DMS 273 (cell line): Measurements from ENCODE around the gene RNF11.

Source experiments
- DNase-seq: peaks from one replicate; lab custom pipeline; 2025; ENCODE audit not compliant: unreplicated experiment; lab: John Stamatoyannopoulos, UW

Gene RNF11

DNA sequence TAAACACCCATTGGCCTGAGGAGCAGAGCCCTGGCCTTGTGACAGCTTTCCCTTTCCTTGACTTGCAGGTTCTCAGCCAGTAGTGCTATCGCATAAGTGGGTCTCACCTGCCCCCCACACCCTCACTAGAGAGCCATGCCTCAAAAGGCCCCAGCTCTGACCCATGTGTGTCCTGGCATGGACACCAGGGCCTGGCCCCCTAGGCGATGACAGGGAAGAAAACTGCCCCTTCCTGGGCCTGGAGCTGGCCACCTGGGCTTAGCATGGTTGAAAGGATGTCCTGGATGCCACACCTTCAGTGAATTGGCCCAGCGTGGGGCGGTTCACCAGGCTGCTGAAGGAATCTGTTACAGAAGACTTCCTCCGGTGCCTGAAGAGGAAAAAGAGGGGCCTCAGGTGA is 75.8 kb downstream of the RNF11 start:
- no peak for DNase-seq

DNA sequence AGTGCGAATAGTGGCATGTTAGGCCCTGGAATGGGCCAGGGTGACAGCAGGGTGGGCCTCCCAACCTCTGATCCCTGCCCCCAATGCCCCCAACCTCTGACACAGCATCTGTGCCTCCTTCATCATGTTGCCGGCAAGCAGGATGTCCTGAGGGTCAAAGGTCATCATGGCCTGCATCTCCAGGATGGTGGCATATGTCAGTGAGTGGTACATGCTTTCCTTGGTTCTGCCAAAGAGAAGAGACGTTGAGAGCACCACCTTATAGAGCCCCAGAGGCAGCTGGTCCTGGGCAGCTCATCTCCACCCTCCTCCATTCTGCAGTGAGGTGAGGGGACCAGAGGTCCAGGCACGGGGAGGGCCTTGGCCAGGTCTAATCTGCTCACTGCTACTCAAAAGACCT is 76.6 kb downstream of the RNF11 start:
- DNase-seq = no peak

DNA sequence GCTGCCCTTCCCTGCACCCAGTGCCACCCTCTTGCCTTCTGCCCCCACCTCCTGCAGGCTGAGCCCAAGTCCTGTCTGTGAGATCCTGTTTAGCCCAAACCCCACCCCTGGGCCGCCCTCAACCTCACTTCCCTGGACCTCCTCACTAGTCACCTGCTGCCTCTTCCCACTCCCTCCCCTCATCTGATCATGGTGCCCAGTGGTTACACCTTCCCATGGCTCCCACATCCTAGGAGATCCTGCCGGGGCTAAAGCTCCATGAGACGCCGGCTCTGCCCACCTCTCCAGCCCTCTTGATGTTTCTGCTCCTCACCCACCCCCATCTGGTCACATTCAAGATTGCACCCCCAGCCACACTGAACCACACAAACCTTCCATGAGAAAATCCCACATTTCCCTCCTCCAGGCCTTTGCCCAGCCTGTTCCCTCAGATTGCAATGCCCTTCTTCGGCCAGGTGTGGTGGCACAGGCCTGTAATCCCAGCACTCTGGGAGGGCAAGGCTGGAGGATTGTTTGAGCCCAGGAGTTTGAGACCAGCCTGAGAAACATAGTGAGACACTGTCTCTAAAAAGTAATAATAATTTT is 77.3 kb downstream of the RNF11 start:
- peak; percentile 77 for DNase-seq

DNA sequence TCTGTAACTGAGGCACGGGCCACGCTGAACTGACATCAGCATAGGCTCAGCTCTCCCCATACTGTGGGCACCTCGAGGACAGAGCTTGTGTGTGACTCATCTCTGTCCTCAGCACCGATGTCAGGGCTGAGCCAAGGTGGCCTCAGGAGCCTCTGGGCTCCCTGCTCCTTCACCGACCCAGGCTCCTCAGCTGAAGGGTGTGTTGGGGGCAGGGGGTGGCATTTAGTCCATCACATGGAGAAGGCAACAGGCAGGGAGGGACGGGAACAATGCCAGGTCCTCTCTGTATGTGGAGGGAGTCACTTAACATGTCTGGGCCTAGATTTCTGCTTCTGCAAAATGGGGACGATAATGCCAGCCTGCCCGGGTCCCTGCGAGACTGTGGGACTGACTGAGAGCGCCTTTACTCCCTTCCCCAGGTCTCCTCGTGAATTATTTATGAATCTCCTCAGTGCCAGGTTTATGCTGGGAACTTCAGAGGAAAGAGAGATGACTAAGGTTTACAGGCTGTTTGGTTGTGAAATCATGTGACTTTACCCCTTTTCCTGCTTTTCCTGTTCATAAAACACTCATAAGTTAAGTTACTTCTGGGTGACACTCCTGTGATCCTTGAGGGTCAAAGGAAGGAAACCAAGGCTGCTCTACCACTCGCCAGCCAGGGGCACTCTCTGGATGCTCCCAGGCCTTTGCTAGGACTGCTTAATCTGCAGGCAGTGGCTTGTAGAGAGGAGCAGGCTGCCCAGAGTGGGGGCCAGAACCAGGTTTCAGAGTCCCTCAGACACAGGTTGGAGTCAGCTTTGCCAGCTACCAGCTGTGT is 78.1 kb downstream of the RNF11 start:
- peak; percentile 62 for DNase-seq

DNA sequence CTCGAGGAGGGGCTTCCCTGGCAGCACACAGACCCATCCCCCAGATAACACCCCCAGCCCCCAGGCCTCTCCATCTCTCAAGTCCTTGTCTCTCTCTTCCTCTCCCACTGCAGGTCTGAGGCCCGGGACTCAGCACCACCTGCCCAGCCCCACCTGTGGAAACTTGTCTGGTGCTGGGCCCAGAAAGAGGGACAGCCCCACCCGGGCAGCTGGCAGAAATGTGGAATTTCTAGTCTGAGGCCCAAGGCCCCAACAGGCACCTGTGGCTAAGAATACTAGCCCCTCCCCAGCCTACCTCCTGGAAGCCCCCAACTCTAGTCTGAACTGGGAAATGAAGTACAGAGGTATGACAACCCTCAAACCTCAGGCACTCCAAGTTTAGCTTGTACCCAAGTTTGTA is 78.9 kb downstream of the RNF11 start:
- DNase-seq = no peak

DNA sequence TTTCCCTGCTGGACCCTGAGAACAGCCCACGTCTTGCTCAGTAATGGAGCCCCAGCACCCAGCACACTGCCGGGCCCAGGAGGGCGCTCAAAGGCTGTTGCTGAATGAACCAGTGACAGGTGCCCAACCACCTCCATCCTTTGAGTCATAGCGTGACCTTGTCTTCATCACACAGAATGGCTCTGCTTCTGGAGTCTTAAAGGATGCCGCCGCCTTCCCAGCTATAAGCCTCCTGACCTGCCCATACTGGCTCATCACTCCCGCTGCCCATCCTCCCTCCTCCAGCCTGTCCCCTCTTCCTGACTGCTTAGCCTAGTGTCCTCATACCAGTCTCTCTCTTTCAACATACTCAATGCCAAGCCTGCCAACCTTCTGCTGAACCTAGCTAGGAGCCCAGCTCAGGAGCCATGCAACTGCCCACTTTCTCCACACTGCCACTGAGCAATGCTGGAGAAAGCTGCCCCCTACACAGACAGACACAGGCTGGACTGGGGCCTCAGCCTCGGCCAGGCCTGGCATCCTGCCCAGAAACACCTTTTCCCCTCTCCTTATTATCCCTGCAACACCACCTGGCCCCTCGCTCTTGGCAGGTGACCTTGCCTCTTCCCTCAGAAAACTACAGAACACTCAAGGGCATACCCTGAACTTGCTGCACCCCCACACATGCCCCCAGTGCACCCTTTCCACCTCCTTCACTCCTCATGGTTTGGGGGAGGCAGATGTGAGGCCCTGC is 80.2 kb downstream of the RNF11 start:
- DNase-seq = no peak

DNA sequence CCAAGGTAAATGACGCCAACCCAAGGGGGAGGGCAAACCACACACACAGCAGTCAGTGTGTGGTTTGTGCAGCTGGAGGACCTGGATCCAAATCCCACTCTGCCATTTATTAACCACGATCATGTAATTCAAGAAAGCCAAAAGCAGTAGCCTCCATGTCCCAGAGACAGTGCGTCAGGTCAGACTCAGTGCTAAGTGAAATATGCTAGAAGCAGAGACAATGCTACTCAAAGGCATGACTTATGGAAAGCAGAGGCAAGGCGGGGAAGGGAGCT is 80.7 kb downstream of the RNF11 start:
- no peak for DNase-seq

DNA sequence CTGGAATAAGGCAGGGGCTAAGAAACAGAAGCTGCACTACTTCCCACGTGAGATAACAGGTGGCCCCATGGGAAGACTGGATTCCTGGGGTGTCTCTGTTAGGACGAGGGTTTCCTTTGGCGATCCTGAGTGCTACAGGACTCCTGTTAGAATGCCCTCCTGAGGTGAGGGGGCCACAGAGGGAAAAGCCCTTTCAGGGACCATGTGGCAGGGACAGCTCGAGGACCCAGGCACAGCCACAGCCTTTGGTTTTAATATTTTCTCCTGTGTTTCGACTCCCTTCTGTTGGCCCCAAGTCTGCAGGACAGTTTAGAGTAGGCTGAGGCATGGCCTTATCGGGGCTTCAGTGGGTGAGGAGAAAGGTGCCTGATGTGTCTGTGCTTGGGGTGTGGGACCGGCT is 81.7 kb downstream of the RNF11 start:
- DNase-seq = no peak

DNA sequence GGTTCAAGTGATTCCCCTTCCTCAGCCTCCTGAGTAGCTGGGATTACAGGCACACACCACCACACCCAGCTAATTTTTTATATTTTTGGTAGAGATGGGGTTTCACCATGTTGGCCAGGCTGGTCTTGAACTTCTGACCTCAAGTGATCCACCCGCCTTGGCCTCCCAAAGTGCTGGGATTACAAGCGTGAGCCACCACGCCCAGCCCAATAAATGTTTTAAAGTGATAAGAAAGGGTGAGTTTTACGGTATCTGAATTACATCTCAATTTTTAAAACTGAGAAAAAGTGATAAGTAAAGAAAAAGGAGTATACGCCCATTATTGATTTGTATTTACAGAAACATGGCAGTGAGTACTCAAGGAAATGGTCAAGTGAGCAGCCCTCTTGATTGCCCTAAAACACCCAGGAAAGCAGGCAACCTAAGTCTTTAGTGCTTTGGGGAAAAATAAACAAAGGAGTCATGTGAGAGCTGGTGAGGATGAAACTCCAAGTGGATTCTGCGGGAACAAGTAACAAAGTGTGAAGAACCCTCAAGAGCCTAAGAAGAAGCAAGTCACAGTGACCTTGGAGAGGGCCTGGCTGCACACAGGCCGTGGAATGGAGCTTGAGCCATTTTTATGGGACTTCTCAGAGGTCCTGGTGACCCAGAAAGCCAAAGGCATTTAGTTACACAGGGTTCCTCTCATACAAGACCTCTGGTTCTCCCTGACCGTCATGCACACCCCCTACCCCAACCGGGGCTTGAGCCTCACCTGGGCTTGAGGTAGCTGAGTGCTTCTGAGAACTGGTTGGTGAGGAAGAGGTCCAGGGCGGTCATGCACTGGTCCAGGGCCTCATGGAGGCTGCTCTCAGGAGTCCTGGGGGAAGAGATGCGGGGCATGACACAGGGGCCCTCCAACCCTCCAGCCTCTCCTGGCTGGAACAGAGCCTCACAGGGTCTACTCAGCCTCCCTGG is 85.2 kb downstream of the RNF11 start:
- DNase-seq = no peak

DNA sequence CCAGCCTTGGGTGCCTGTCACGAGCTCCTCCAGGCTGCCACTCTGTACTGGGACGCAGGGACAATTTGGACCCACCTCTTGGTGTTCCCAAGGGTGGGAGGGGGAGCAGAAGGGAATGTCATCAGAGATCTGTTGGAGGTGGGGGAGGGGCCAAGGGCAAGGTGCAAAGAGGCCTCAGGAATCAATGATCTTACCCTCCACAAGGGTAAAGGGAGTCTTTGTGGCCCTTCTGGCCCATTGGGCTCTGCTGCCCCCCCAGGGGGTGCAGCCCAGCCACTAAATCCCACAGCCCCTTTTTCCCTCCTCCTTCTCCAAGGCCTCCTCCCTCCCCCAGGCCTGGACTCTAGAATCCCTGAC is 85.8 kb downstream of the RNF11 start:
- DNase-seq = no peak

DNA sequence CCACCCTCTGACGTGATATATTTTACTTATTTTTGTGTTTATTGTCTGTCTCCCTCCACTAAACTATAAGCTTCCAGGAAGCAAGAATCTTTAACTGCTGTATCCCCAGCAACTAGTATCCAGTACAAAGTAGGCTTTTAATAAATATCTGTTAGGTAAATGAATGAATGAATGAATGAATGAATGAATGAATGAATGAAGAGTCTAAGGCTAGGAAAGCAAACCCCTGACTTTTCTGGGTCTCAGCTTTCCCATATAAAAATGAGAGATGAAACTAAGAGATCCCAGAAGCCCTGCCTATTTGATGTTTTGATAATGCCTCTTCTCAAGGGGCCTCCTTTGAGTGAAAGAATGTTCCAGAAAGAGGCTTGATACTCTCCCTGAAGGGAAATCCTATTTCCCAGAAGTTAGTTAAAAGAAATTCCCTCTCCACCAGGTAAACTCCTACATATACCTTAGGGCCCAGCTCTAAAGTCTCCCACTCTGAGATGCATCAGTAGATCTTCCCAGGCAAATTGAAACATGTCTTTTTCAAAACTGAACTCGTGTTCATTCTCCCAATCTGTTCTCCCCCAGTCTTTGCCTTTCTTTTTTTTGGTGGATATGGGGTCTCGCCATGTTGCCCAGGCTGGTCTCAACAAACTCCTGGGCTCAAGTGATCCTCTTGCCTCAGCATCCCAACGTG is 86.5 kb downstream of the RNF11 start:
- no peak for DNase-seq
